IMR-90 (cell line): ENCODE measurements around the gene TGM2. TPM values are rescaled to one million over a fixed set of nuclear protein-coding genes. Genes with fewer than 3 reads are reported as not detected.
"Not testable (repeated sequence)": the region's sequence is repeated elsewhere in the genome, so short reads cannot be mapped to it uniquely, and the experiment has no call there.

Experiments
- ATAC-seq: fragments of 200-7000 bp; cut with Tn5 transposase; 2 replicates; pipeline ENCODE4 v1.9.1; 2020; ENCODE audit warnings: low read depth, mild to moderate bottlenecking, moderate library complexity
- BruUV-seq: library from RNA; stranded (reverse); fragments of 400-500 nt; replicated peaks from 2 replicates; lab custom pipeline; 2021; lab: Mats Ljungman, UMichigan
- CTCF ChIA-PET: fragments of 300-600 bp; formaldehyde crosslinking; extraction: SDS; loops from one replicate; lab custom pipeline; 2021; ENCODE audit warnings: antibody characterized with exemption; lab: Yijun Ruan, JAX
- POLR2A ChIA-PET: fragments of 300-600 bp; sonication (Branson Sonifier 250); formaldehyde crosslinking; loops from one replicate; lab custom pipeline; 2022; ENCODE audit warnings: antibody characterized with exemption; ENCODE audit not compliant: unreplicated experiment; lab: Charles Lee
- DNase-seq: peaks from one replicate; pipeline ENCODE4 v3.0.0; 2013
- H2AFZ ChIP-seq: replicated peaks from 2 replicates; pipeline ENCODE3; 2013; ENCODE audit warnings: low read length, mild to moderate bottlenecking; ENCODE audit not compliant: poor library complexity
- H2AK5ac ChIP-seq: 2 replicates; pipeline ENCODE4 v1.6.1; 2013; ENCODE audit warnings: low read depth, low read length, inconsistent platforms
- H2AK9ac ChIP-seq: replicated peaks from 2 replicates; pipeline ENCODE3; 2013; ENCODE audit warnings: mild to moderate bottlenecking, low read depth, low read length, moderate library complexity; ENCODE audit not compliant: poor library complexity
- H2BK120ac ChIP-seq: 2 replicates; pipeline ENCODE4 v1.6.1; 2013; ENCODE audit warnings: low read depth, low read length, inconsistent platforms
- H2BK15ac ChIP-seq: 3 replicates; pipeline ENCODE4 v1.6.1; 2013; ENCODE audit warnings: low read depth, low read length, inconsistent platforms
- H2BK20ac ChIP-seq: 2 replicates; pipeline ENCODE4 v1.6.1; 2013; ENCODE audit warnings: low read depth, mild to moderate bottlenecking, inconsistent platforms, low read length, moderate library complexity
- H2BK5ac ChIP-seq: 2 replicates; pipeline ENCODE4 v1.6.1; 2013; ENCODE audit warnings: mild to moderate bottlenecking, low read depth, low read length, inconsistent platforms; ENCODE audit not compliant: poor library complexity, severe bottlenecking
- H3K14ac ChIP-seq: replicated peaks from 2 replicates; pipeline ENCODE4 v1.6.1; 2013; ENCODE audit warnings: low read depth, low read length, inconsistent platforms
- H3K18ac ChIP-seq: 2 replicates; pipeline ENCODE4 v1.6.1; 2013; ENCODE audit warnings: low read depth, low read length, control low read depth
- H3K23ac ChIP-seq: 2 replicates; pipeline ENCODE4 v1.6.1; 2013; ENCODE audit warnings: low read depth, low read length, inconsistent platforms
- H3K27ac ChIP-seq: 2 replicates; pipeline ENCODE4 v1.5.1; 2013; ENCODE audit warnings: mild to moderate bottlenecking, control low read depth, low read length; ENCODE audit not compliant: insufficient read depth
- H3K27me3 ChIP-seq: 2 replicates; pipeline ENCODE4 v1.6.1; 2013; ENCODE audit warnings: low read length; ENCODE audit not compliant: control insufficient read depth, insufficient read depth
- H3K36me3 ChIP-seq: 2 replicates; pipeline ENCODE4 v1.6.1; 2013; ENCODE audit warnings: low read length, mixed read lengths; ENCODE audit not compliant: control insufficient read depth, insufficient read depth
- H3K4ac ChIP-seq: 2 replicates; pipeline ENCODE4 v1.6.1; 2013; ENCODE audit warnings: low read depth, low read length, inconsistent platforms
- H3K4me1 ChIP-seq: 2 replicates; pipeline ENCODE4 v1.6.1; 2013; ENCODE audit warnings: low read length, mixed read lengths; ENCODE audit not compliant: control insufficient read depth, insufficient read depth
- H3K4me2 ChIP-seq: 2 replicates; pipeline ENCODE4 v1.6.1; 2013; ENCODE audit warnings: low read depth, mild to moderate bottlenecking, control low read depth, low read length, moderate library complexity
- H3K4me3 ChIP-seq: 2 replicates; pipeline ENCODE4 v1.5.1; 2013; ENCODE audit warnings: low read depth, mild to moderate bottlenecking, control low read depth, low read length, moderate library complexity; ENCODE audit not compliant: insufficient read depth
- H3K56ac ChIP-seq: 2 replicates; pipeline ENCODE4 v1.6.1; 2013; ENCODE audit warnings: low read length, inconsistent platforms; ENCODE audit not compliant: insufficient read depth; ENCODE audit errors: extremely low read depth
- H3K79me1 ChIP-seq, 2 experiments: 2 replicates each; pipeline ENCODE4 v1.6.1; 2013; ENCODE audit warnings: low read length in 2 of 2, inconsistent platforms in 1 of 2, low read depth in 1 of 2
- H3K9ac ChIP-seq: 2 replicates; pipeline ENCODE4 v1.6.1; 2013; ENCODE audit warnings: low read depth, low read length, control low read depth
- H3K9me1 ChIP-seq: 2 replicates; pipeline ENCODE4 v1.6.1; 2013; ENCODE audit warnings: low read length, inconsistent platforms; ENCODE audit not compliant: insufficient read depth
- H3K9me3 ChIP-seq: 2 replicates; pipeline ENCODE4 v1.6.1; 2013; ENCODE audit warnings: low read length; ENCODE audit not compliant: control insufficient read depth, insufficient read depth
- H4K20me1 ChIP-seq: 2 replicates; pipeline ENCODE4 v1.6.1; 2013; ENCODE audit warnings: low read length, inconsistent platforms; ENCODE audit not compliant: insufficient read depth
- H4K5ac ChIP-seq: 2 replicates; pipeline ENCODE4 v1.6.1; 2013; ENCODE audit warnings: mild to moderate bottlenecking, low read depth, low read length, control low read depth
- H4K8ac ChIP-seq, 2 experiments: 2 replicates each; pipeline ENCODE4 v1.6.1; 2013; ENCODE audit warnings: low read depth in 2 of 2, low read length in 2 of 2, control low read depth in 1 of 2, inconsistent platforms in 1 of 2
- H4K91ac ChIP-seq: 2 replicates; pipeline ENCODE4 v1.6.1; 2013; ENCODE audit warnings: low read depth, low read length, inconsistent platforms; ENCODE audit not compliant: insufficient read depth
- WGBS, 2 experiments: methylation state at CpG; one replicate each; pipeline versions ENCODE4 v1.1.5 to v1.1.7; 2013; ENCODE audit warnings: missing lambda C conversion rate in 2 of 2; ENCODE audit not compliant: insufficient read length in 1 of 2; ENCODE audit errors: extremely low coverage in 2 of 2; 5-methylcytosine and 5-hydroxymethylcytosine counted together
- dilution Hi-C: fragments of 300-500 bp; cut with HindIII; formaldehyde crosslinking; loops from one replicate; pipeline ENCODE4 v1.14.3; 2018; ENCODE audit warnings: low sequenced_read_pairs; ENCODE audit not compliant: unreplicated experiment
- in situ Hi-C: fragments of 300-500 bp; cut with MboI; formaldehyde crosslinking; loops from 3 replicates; pipeline ENCODE4 v1.14.3; 2019; ENCODE audit warnings: low sequenced_read_pairs, inconsistent platforms, mixed read lengths
- intact Hi-C: fragments of 100-400 bp; cut with micrococcal nuclease; formaldehyde crosslinking; loops from 2 replicates; pipeline ENCODE4 v1.10.0; 2022
- polyA plus RNA-seq, 3 experiments: library from polyadenylated mRNA; depleted of rRNA; stranded (reverse); fragments of >200 nt; gene quantifications; 2 replicates each; pipeline ENCODE4 v1.2.3, GENCODE V29; 2012; ENCODE audit warnings: low replicate concordance in 1 of 3
- total RNA-seq: library from RNA; depleted of rRNA; stranded (reverse); fragments of >200 nt; gene quantifications from 2 replicates; pipeline ENCODE4 v1.2.3, GENCODE V29; 2012

TGM2 gene
- total and polyA plus RNA-seq, 2 of the 4 experiments (the other 2 are of a cell fraction): 239 to 268 TPM

- CTCF ChIA-PET: not testable (repeated sequence)
These were observed 62.9 kb downstream of the TGM2 start for GRCh38 chr20:38102206-38102605.

More at GRCh38 chr20:38102206-38102605, 62.9 kb downstream of the TGM2 start:
- H2AK5ac ChIP-seq, H2BK20ac ChIP-seq, H3K27ac ChIP-seq, ATAC-seq, H3K9me3 ChIP-seq, H4K91ac ChIP-seq, H3K4ac ChIP-seq, BruUV-seq, H4K5ac ChIP-seq, H2BK5ac ChIP-seq, H3K18ac ChIP-seq, H3K4me2 ChIP-seq, intact Hi-C loops, H4K8ac ChIP-seq, H2AFZ ChIP-seq, H3K56ac ChIP-seq, H3K9ac ChIP-seq, H3K27me3 ChIP-seq, H3K4me3 ChIP-seq, H2BK15ac ChIP-seq, in situ Hi-C loops, H3K23ac ChIP-seq, DNase-seq, H3K14ac ChIP-seq, H2AK9ac ChIP-seq, H3K9me1 ChIP-seq, H3K36me3 ChIP-seq, H3K4me1 ChIP-seq, H3K79me1 ChIP-seq, dilution Hi-C loops, H4K20me1 ChIP-seq, H2BK120ac ChIP-seq, POLR2A ChIA-PET: not testable (repeated sequence)
- no CpG with 5 or more reads among the region's 5 CpGs for WGBS, 2 experiments
